PC-3 (cell line): Measurements from ENCODE around the gene CLDN11.

ENCODE experiments used
- CTCF ChIP-seq: fragments of 300-600 bp; sonication (generic); conservative IDR thresholded peaks from 2 replicates; pipeline ENCODE4 v1.5.1; 2017; ENCODE audit warnings: antibody characterized with exemption, low read depth, mild to moderate bottlenecking, low read length
- EZH2 ChIP-seq: fragments of 300-600 bp; sonication (generic); IDR thresholded peaks from one replicate; pipeline ENCODE4 v1.6.1; 2017; ENCODE audit warnings: antibody characterized with exemption, mild to moderate bottlenecking, low read length; ENCODE audit not compliant: unreplicated experiment
- EZH2phosphoT487 ChIP-seq: fragments of 300-600 bp; sonication (generic); IDR thresholded peaks from 2 replicates; pipeline ENCODE4 v1.6.1; 2018; ENCODE audit warnings: mild to moderate bottlenecking, antibody characterized with exemption, low read length, borderline replicate concordance

DNA sequence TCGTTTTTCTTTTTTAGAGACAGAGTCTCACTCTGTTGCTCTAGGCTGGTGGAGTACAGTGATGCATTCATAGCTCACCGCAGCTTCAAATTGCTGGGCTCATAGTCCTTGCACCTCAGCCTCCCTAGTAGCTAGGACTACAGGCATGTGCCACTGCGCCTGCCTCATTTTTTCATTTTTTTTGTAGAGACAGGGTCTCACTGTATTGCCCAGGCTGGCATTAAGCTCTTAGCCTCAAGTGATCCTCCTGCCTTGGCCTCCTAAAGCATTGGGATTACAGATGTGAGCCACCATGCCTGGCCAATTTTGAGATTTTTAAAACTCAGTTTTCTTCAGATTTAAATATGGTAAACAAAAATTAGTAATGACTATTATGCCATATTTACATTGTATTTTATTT is 32.2 kb upstream of the CLDN11 start:
- no peak for TF ChIP-seq CTCF
- no peak for TF ChIP-seq EZH2phosphoT487
- TF ChIP-seq EZH2: no peak
